Measurements from ENCODE around the gene TRAPPC1.
"Not testable (repeated sequence)": the region's sequence is repeated elsewhere in the genome, so short reads cannot be mapped to it uniquely, and the experiment has no call there.

The TRAPPC1 gene

GRCh38 chr17:7931709-7932482 lies at the start of gene TRAPPC1, which contains the start of gene CNTROB:
Gene TRAPPC1, minus strand, starts transcription at chr17:7931946. Its CDS starts 117 bp downstream, at chr17:7931829.
Gene CNTROB, plus strand, starts transcription at chr17:7932206. Its CDS starts 874 bp downstream, at chr17:7933080.
- peak; percentile 100 for DNase-seq

GRCh38 chr17:7977805-7978204 lies 46.1 kb upstream of the TRAPPC1 start:
- DNase-seq = no peak

GRCh38 chr17:7977039-7977438 lies 45.3 kb upstream of the TRAPPC1 start:
- no peak for DNase-seq

GRCh38 chr17:7974638-7975131 lies 42.9 kb upstream of the TRAPPC1 start:
- no peak for DNase-seq

GRCh38 chr17:7972131-7972785 lies 40.5 kb upstream of the TRAPPC1 start:
- DNase-seq = no peak

GRCh38 chr17:7971651-7972050 lies 39.9 kb upstream of the TRAPPC1 start:
- no peak for DNase-seq

GRCh38 chr17:7969433-7969832 lies 37.7 kb upstream of the TRAPPC1 start:
- DNase-seq = no peak

DNA sequence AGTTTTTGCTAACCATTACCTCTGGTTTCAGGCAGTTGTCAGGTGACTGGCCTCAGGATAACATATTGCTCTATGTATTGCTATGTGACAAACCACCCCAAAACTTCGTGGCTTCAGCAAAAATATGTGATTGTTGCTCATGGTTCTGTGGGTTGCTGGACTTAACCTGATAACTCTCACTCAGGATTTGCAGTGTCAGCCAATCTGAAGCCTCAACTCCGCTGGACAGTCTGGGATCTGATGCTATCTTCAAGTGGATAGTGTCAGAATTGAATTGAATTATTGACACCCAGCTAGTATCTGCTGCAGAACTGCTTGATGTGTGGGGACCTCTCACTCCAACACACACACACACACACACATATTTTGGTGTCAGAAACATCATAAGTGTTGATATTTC lies 36.0 kb upstream of the TRAPPC1 start:
- DNase-seq = no peak

GRCh38 chr17:7961421-7961820 lies 29.7 kb upstream of the TRAPPC1 start:
- DNase-seq = no peak

DNA sequence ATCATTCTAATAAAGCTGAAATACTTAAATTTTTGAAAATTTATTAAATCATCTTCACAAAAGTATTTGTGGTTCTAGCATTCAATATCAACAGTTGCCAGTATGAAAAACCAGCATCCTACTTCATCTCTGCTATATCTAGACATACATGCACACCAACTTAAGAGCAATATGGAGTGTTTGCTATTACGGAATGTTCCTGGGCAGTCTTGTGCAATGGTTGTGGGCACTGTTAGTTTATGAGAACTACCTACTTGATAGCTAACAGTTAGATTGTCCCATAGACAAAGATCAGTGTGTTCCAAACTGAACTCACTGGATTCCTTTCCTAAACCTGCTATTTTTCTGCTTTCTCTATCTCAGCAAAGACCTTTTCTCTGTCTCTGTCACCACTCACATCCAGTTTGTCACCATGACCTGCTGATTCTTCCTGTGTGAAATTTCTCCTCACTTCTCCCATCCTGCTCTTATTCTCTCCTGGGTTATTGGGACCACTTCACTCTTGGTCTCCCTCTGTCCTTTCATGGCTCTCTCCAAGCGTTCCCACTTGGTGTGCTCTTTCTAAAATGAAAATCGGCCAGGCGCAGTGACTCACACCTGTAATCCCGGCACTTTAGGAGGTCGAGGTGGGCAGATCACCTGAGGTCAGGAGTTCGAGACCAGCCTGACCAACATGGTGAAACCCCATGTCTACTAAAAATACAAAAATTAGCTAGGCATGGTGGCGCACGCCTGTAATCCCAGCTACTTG lies 27.9 kb upstream of the TRAPPC1 start:
- DNase-seq = no peak

DNA sequence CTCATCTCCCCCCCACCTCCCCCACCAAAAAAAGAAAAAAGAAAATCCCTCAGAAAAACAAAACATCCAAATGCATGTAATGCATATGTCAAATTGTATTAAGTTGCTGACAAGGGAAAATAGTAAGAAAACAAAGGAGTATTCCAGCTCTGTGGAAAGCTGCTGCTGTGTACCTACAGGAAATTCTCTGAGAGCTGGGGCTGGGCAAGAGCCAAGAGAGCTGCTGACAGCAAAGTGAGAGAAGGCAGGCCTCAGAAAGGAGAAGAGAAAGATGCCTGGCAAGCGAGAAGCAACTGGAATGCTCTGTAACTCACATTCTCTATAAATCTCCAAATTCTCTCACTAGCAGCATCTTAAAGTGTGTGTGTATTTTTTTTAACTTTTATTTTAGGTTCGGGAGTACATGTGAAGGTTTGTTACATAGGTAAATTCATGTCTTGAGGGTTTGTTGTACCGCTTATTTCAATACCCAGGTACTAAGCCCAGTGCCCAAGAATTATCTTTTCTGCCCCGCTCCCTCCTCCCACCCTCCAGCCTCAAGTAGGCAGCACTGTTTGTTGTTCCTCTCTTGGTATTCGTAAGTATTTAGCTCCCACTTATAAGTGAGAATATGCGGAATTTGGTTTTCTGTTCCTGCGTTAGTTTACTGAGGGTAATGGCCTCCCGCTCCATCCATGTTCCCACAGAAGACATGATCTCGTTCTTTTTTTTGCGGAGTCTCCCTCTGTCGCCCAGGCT lies 24.7 kb upstream of the TRAPPC1 start:
- no peak for DNase-seq

DNA sequence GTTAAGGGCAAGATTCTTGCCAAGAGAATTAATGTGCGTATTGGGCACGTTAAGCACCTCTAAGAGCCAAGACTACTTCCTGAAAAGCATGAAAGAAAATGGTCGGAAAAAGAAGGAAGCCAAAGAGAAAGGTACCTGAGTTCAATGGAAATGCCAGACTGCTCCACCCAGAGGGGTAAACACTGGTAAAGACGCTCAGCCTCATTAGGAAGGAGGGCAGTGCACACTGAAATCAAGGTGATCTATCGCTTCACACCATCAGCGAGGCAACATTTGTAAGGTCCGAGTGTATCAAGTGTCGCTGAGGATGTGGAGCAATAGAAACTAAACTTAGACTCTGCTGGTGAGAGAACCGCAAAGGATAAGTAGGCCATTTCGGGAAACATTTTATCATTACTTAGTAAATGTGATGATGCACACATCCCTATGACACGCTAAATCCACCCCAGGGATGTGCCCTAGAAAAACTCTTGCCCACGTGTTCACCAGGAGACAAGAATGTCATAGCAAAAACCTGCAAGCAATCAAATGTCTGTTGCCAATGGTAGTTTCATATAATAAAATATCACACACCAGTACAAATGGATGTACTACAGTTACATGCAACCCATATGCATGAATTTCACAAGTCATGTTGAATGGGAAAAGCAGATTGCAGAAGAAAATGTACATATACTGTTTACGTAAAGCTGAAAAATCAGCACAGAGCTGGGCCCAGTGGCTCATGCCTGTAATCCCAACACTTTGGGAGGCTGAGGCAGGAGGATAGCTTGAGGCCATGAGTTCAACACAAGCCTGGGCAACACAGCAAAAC lies 23.9 kb upstream of the TRAPPC1 start:
- DNase-seq = no peak

DNA sequence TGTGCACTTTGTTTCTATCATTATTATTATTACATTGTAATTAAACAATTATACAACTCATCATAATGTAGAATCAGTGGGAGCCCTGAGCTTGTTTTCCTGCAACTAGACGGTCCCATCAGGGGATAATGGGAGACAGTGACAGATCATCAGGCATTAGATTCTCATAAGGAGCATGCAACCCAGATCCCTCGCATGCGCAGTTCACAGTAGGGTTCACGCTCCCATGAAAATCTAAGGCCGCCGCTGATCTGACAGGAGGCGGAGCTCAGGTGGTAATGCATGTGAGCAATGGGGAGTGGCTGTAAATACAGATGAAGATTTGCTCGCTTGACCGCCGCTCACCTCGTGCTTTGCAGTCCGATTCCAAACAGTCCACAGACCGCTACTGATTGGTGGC lies 21.5 kb upstream of the TRAPPC1 start:
- DNase-seq = not testable (repeated sequence)

DNA sequence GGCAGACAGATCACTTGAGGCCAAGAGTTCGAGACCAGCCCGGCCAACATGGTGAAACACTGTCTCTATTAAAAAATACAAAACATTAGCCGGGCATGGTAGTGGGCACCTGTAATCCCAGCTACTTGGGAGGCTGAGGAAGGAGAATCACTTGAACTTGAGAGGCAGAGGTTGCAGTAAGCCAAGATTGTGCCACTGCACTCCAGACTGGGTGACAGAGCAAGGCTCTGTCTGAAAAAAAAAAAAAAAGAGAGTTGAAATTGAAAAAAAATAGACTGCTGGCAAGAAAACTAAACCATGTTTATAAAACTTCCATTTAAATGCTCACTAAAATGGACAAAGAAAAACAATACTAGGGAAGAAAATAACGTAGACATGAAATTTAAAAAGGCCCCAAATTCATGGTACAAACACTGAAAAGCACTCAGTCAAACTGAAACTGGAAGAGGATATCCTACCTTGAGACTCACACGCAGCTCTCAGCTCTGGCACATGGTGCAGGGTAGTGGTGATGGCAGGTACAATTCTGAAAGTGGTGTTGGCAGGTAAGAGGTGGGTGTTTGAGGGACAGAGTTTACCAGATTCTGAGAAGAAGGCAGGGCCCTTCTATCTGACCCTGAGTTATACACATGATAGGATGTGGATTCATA lies 19.5 kb upstream of the TRAPPC1 start:
- DNase-seq = no peak

- no peak for DNase-seq
These were observed 18.8 kb upstream of the TRAPPC1 start for GRCh38 chr17:7950578-7950977.

GRCh38 chr17:7947651-7948050 lies 15.9 kb upstream of the TRAPPC1 start:
- DNase-seq = no peak

DNA sequence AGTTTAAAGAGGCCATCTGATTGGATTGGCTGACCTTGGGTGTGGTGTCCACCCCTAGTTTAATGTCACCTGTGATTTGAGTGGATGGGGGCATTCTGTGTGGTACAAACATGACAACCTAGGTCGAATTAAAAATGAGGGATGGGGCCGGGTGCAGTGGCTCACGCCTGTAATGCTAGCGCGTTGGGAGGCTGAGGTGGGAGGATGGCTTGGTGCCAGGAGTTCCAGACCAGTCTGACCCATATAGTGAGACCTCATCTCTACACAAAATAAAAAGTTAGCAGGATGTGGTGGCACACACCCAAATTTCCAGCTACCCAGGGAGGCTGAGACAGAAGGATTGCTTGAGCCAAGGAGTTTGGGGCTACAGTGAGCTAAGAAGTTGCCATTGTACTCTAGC lies 14.7 kb upstream of the TRAPPC1 start:
- no peak for DNase-seq

DNA sequence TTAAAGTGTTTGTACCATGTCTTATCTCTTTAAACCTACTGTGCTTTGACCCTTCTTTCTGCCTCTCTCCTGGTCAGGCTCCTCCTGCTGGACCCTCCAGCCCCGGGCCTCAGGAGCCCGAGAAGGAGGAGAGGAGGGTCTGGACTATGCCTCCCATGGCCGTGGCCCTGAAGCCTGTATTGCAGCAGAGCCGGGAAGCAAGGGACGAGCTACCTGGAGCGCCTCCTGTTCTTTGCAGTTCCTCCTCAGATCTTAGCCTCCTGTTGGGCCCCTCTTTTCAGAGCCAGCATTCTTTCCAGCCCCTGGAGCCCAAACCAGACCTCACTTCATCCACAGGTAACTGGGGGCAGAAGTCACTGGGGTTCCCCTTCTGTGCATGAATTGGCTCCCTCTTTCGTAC lies 13.9 kb upstream of the TRAPPC1 start:
- no peak for DNase-seq

DNA sequence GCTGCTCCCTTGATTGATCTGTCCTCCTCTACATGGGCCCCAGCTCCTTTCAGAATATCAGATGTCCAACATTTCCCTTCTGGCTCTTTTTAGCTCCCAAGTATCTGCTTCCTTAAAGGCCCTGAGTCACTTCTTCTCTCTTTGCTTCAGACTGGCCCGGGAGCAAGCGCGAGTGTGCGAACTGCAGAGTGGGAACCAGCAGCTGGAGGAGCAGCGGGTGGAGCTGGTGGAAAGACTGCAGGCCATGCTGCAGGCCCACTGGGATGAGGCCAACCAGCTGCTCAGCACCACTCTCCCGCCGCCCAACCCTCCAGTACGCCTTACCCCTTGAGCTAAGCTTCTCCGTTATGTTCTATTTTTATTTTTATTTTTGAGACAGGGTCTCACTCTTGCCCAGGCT lies 12.6 kb upstream of the TRAPPC1 start:
- DNase-seq = no peak

DNA sequence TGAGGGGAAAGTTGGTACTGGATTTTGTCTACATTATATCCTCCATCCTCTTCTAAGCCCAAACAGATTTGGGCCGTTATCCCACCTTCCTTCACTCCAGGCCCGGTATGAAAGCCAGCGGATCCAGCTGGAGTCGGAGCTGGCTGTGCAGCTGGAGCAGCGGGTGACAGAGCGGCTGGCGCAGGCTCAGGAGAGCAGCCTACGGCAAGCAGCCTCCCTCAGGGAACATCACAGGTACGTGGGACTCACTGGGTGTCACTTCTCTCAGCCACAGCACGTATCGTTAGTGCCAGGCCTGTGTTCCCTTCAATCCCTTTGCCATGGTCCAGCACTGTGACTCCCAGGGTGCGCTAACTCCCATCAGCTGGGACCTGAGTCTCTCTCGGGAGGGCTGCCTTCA lies 11.5 kb upstream of the TRAPPC1 start:
- no peak for DNase-seq

GRCh38 chr17:7940743-7941142 lies 9.0 kb upstream of the TRAPPC1 start:
- DNase-seq = no peak
